SK-N-SH (cell line): ENCODE measurements around the gene VOPP1. TPM values are rescaled to one million over a fixed set of nuclear protein-coding genes. Genes with fewer than 3 reads are reported as not detected.

ENCODE experiments used
- CTCF ChIA-PET: fragments of 300-600, 350-600 bp; formaldehyde crosslinking; extraction: SDS; loops from one replicate; lab custom pipeline; 2021; lab: Yijun Ruan, JAX
- POLR2A ChIA-PET: fragments of 350-600 bp; sonication (Branson Sonifier 250); formaldehyde crosslinking; extraction: SDS; loops from one replicate; lab custom pipeline; 2020; ENCODE audit warnings: antibody characterized with exemption, inconsistent platforms; lab: Yijun Ruan, JAX
- DNase-seq: peaks from one replicate; pipeline ENCODE4 v3.0.0; 2012
- H2AFZ ChIP-seq: fragments of 200-600 bp; sonication (generic); 2 replicates; pipeline ENCODE4 v1.8.1; 2016; ENCODE audit warnings: antibody characterized with exemption, mild to moderate bottlenecking, low read depth
- H3F3A ChIP-seq: fragments of 200-600 bp; sonication (generic); replicated peaks from 2 replicates; pipeline ENCODE3; 2016; ENCODE audit warnings: antibody characterized with exemption, mild to moderate bottlenecking; ENCODE audit not compliant: insufficient read depth
- H3K27ac ChIP-seq, 2 experiments: fragments of 200-500 bp in 1 of 2; fragments of 200-600 bp in 1 of 2; sonication (Bioruptor generic) in 1 of 2; sonication (generic), shearing (Covaris generic) in 1 of 2; 2 replicates each; pipeline versions ENCODE4 v1.5.1 to v1.6.1; 2014 to 2016; ENCODE audit warnings: low read depth in 2 of 2, inconsistent platforms in 1 of 2, low read length in 1 of 2, mild to moderate bottlenecking in 1 of 2, mixed read lengths in 1 of 2
- H3K27me3 ChIP-seq: fragments of 200-600 bp; sonication (generic), shearing (Covaris generic); 2 replicates; pipeline ENCODE4 v1.6.1; 2016; ENCODE audit warnings: mixed run types; ENCODE audit not compliant: insufficient read depth
- H3K36me3 ChIP-seq, 2 experiments: fragments of 200-500 bp in 1 of 2; fragments of 200-600 bp in 1 of 2; sonication (Bioruptor generic) in 1 of 2; sonication (generic) in 1 of 2; replicated peaks in 1 of 2; 2 replicates each; pipeline versions ENCODE3 to v1.5.1; 2014 to 2016; ENCODE audit warnings: low read length in 1 of 2, mild to moderate bottlenecking in 1 of 2; ENCODE audit not compliant: insufficient read depth in 2 of 2, control insufficient read depth in 1 of 2
- H3K4me1 ChIP-seq, 2 experiments: fragments of 200-500 bp in 1 of 2; fragments of 200-600 bp in 1 of 2; sonication (Bioruptor generic) in 1 of 2; sonication (generic), shearing (Covaris generic) in 1 of 2; 2 replicates each; pipeline versions ENCODE4 v1.5.1 to v1.6.1; 2014 to 2016; ENCODE audit warnings: low read depth in 1 of 2, low read length in 1 of 2, mixed run types in 1 of 2; ENCODE audit not compliant: insufficient read depth in 2 of 2, control insufficient read depth in 1 of 2
- H3K4me2 ChIP-seq: fragments of 200-600 bp; sonication (generic), shearing (Covaris generic); 2 replicates; pipeline ENCODE4 v1.6.1; 2017; ENCODE audit warnings: mixed run types
- H3K4me3 ChIP-seq, 2 experiments: fragments of 200-500 bp in 1 of 2; fragments of 200-600 bp in 1 of 2; sonication (Bioruptor generic) in 1 of 2; sonication (generic), shearing (Covaris generic) in 1 of 2; 2 replicates each; pipeline versions ENCODE4 v1.5.1 to v1.8.1; 2014 to 2016; ENCODE audit warnings: low read depth in 2 of 2, inconsistent platforms in 1 of 2, low read length in 1 of 2, mild to moderate bottlenecking in 1 of 2, mixed read lengths in 1 of 2, moderate library complexity in 1 of 2
- H3K79me2 ChIP-seq: fragments of 200-600 bp; sonication (generic); 2 replicates; pipeline ENCODE4 v1.8.1; 2017; ENCODE audit warnings: mild to moderate bottlenecking; ENCODE audit not compliant: insufficient read depth
- H3K9ac ChIP-seq: fragments of 200-600 bp; sonication (generic); 2 replicates; pipeline ENCODE4 v1.6.1; 2017; ENCODE audit warnings: mixed run types
- H3K9me2 ChIP-seq: fragments of 200-600 bp; sonication (generic); 2 replicates; pipeline ENCODE4 v1.6.1; 2017; ENCODE audit warnings: mixed run types
- H3K9me3 ChIP-seq: fragments of 200-600 bp; sonication (generic); 2 replicates; pipeline ENCODE4 v1.6.1; 2017; ENCODE audit warnings: mixed run types, mild to moderate bottlenecking, moderate library complexity
- H4K20me1 ChIP-seq: fragments of 200-600 bp; sonication (generic); 2 replicates; pipeline ENCODE4 v1.6.1; 2017; ENCODE audit warnings: mild to moderate bottlenecking, mixed run types; ENCODE audit not compliant: insufficient read depth
- CHD2 ChIP-seq: fragments of 150-350 bp; IDR thresholded peaks from 2 replicates; pipeline ENCODE4 v1.6.1; 2018; ENCODE audit warnings: low read length; ENCODE audit not compliant: partially characterized antibody
- JUND ChIP-seq: IDR thresholded peaks from 2 replicates; pipeline ENCODE4 v1.4.0; 2012
- NFIC ChIP-seq: IDR thresholded peaks from 2 replicates; pipeline ENCODE4 v1.4.0; 2012; ENCODE audit warnings: borderline replicate concordance
- RFX5 ChIP-seq: IDR thresholded peaks from 2 replicates; pipeline ENCODE4 v1.6.1; 2012; ENCODE audit warnings: mild to moderate bottlenecking, improper control_type of control experiment, low read length
- TEAD4 ChIP-seq: IDR thresholded peaks from 2 replicates; pipeline ENCODE4 v1.4.0; 2012; ENCODE audit warnings: mild to moderate bottlenecking, borderline replicate concordance; ENCODE audit not compliant: insufficient read depth
- YY1 ChIP-seq: IDR thresholded peaks from 2 replicates; pipeline ENCODE4 v1.4.0; 2012; ENCODE audit warnings: low read depth, mild to moderate bottlenecking
- WGBS: methylation state at CpG from one replicate; pipeline ENCODE4 v1.1.6; 2017; ENCODE audit warnings: low lambda C conversion rate; 5-methylcytosine and 5-hydroxymethylcytosine counted together
- polyA plus RNA-seq, 3 experiments: library from polyadenylated mRNA; depleted of rRNA; stranded (reverse); fragments of >200 nt; gene quantifications; 2 replicates each; pipeline ENCODE4 v1.2.3, GENCODE V29; 2012
- TF ChIP-seq, protein P1 (sequence below): fragments of 200-600 bp; sonication (generic); IDR thresholded peaks from 2 replicates; pipeline ENCODE4 v1.6.1; 2017; ENCODE audit warnings: antibody characterized with exemption, mild to moderate bottlenecking, moderate library complexity
- TF ChIP-seq, protein P2 (sequence below): IDR thresholded peaks from 2 replicates; pipeline ENCODE4 v1.4.0; 2012; ENCODE audit warnings: low read depth
- TF ChIP-seq, protein P3 (sequence below): IDR thresholded peaks from 2 replicates; pipeline ENCODE4 v1.4.0; 2012; ENCODE audit warnings: low read depth, borderline replicate concordance

Gene VOPP1
- polyA plus RNA-seq, 1 of the 3 experiments (the other 2 are of a cell fraction), result 69.5 TPM

DNA sequence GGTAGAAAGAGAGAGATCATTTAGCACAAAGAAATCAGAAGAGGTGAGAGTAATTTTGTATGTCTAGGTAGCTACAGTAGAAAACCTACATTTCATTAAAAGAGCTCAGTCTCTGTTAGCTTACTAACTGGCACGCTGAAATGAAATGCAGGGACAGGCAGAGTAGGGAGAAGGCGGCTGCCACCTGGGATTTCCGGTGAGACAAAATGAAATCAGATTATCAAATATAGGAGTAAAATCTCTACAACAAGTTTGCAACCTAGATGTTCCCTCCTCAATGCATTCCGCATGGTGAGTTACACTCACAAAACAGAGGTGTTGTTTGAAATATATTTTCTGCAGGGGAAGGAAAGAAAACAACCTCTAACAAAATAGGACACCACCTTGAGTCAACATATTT lies 55.9 kb downstream of the VOPP1 start:
- Histone ChIP-seq H3K9ac (no peak overlapping the region), H3K27ac (no peak overlapping the region), H3K4me3 (no peak overlapping the region), H3K27me3 (no peaks in the 10 kb centered on the region), H3K36me3 (peaks cover 58% of the 10 kb centered on the region in 2 experiments), H3K79me2 (peaks cover 61% of the 10 kb centered on the region), H3F3A (no peaks in the 10 kb centered on the region), H3K9me2 (no peaks in the 10 kb centered on the region), H3K9me3 (no peaks in the 10 kb centered on the region), H3K4me1 (peaks cover 0 to 9% of the 10 kb centered on the region in 2 experiments; a peak in 1 of 4 replicates), H3K4me2 (no peak overlapping the region), H4K20me1 (peaks cover 42% of the 10 kb centered on the region), H2AFZ (no peak overlapping the region)
- ChIA-PET POLR2A (interaction anchor here (0.9 kb wide), 1 partner anchor 13 kb away, joined by 3 read pairs; no protein-coding TSS in a partner anchor), CTCF (interaction anchor here (0.8 to 2.2 kb wide), 5 partner anchors 14 to 448 kb away, joined by 3 to 8 read pairs (median 3); no protein-coding TSS in a partner anchor)
- 97% methylated on average over 4 of the region's 4 CpGs for WGBS
- TF ChIP-seq CHD2 (no peak), YY1 (no peak), JUND (no peak), TEAD4 (no peak), RFX5 (no peak), NFIC (no peak)
- TF ChIP-seq, protein P1, sequence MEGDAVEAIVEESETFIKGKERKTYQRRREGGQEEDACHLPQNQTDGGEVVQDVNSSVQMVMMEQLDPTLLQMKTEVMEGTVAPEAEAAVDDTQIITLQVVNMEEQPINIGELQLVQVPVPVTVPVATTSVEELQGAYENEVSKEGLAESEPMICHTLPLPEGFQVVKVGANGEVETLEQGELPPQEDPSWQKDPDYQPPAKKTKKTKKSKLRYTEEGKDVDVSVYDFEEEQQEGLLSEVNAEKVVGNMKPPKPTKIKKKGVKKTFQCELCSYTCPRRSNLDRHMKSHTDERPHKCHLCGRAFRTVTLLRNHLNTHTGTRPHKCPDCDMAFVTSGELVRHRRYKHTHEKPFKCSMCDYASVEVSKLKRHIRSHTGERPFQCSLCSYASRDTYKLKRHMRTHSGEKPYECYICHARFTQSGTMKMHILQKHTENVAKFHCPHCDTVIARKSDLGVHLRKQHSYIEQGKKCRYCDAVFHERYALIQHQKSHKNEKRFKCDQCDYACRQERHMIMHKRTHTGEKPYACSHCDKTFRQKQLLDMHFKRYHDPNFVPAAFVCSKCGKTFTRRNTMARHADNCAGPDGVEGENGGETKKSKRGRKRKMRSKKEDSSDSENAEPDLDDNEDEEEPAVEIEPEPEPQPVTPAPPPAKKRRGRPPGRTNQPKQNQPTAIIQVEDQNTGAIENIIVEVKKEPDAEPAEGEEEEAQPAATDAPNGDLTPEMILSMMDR, result no peak
- TF ChIP-seq, protein P2, sequence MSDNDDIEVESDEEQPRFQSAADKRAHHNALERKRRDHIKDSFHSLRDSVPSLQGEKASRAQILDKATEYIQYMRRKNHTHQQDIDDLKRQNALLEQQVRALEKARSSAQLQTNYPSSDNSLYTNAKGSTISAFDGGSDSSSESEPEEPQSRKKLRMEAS, result no peak
- no peak for DNase-seq

DNA sequence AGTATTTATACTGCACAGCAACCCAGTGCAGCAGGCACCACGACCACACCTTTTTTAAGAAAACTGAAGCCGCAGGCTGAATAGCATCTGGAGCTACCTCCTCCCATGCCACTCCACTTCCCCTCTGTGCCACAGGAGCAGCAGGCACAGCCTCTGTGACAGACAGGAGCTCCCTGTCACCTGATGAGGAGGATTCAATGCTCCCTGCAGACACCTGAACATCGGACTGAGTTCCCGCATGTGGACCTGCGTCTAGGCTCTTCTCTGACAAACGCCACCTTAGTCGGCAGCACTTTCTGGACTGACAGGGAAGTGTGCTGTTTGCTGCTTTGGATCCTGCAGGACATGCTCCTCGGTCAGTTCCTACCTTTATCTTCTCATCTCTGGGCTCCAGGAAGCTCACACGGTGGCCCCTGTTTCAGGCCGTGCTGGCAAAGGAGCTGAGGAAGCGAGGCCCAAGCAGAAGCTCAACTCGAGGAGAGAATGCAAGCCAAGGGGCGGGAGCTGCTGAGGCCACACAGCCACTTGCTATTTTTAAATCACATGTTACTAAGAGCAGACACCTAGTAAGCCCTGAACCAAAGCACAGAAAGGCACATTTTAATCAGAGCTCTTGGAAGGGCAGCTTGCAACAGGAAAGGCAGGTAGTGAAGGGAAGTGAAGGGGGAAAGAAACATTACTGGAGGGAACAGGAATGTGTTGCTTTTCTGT lies 56.6 kb downstream of the VOPP1 start:
- Histone ChIP-seq H3K4me2 (no peak overlapping the region), H3K9ac (no peak overlapping the region), H3K4me1 (peaks cover 0 to 9% of the 10 kb centered on the region in 2 experiments; a peak in 1 of 4 replicates), H3K79me2 (peaks cover 61% of the 10 kb centered on the region), H3K27ac (no peak overlapping the region), H3K4me3 (no peak overlapping the region), H3K9me3 (no peaks in the 10 kb centered on the region), H3K9me2 (no peaks in the 10 kb centered on the region), H4K20me1 (peaks cover 40% of the 10 kb centered on the region), H3K27me3 (no peaks in the 10 kb centered on the region), H3K36me3 (peaks cover 58% of the 10 kb centered on the region in 2 experiments), H2AFZ (no peak overlapping the region), H3F3A (no peaks in the 10 kb centered on the region)
- WGBS, result 82% methylated on average over 13 of the region's 13 CpGs
- TF ChIP-seq, protein P1, result no peak
- TF ChIP-seq, protein P3, sequence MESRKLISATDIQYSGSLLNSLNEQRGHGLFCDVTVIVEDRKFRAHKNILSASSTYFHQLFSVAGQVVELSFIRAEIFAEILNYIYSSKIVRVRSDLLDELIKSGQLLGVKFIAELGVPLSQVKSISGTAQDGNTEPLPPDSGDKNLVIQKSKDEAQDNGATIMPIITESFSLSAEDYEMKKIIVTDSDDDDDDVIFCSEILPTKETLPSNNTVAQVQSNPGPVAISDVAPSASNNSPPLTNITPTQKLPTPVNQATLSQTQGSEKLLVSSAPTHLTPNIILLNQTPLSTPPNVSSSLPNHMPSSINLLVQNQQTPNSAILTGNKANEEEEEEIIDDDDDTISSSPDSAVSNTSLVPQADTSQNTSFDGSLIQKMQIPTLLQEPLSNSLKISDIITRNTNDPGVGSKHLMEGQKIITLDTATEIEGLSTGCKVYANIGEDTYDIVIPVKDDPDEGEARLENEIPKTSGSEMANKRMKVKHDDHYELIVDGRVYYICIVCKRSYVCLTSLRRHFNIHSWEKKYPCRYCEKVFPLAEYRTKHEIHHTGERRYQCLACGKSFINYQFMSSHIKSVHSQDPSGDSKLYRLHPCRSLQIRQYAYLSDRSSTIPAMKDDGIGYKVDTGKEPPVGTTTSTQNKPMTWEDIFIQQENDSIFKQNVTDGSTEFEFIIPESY, result no peak
- no peak for DNase-seq
- ChIA-PET CTCF (interaction anchor here (0.6 to 2.2 kb wide), 7 partner anchors 14 to 448 kb away, joined by 3 to 8 read pairs (median 3); no protein-coding TSS in a partner anchor), POLR2A (interaction anchor here (0.9 kb wide), 1 partner anchor 12 kb away, joined by 3 read pairs; no protein-coding TSS in a partner anchor)
